WTC11 (cell line): Measurements from ENCODE around the gene NSL1. TPM values are rescaled to one million over a fixed set of nuclear protein-coding genes. Genes with fewer than 3 reads are reported as not detected.
"Not testable (repeated sequence)": the region's sequence is repeated elsewhere in the genome, so short reads cannot be mapped to it uniquely, and the experiment has no call there.

Experiments used
- ATAC-seq: fragments of 200-7000 bp; cut with Tn5 transposase; 2 replicates; pipeline ENCODE4 v1.10.0; 2021; ENCODE audit warnings: mild to moderate bottlenecking, moderate library complexity
- CTCF ChIA-PET: fragments of 300-600 bp; sonication (Branson Sonifier 250); formaldehyde crosslinking; loops from one replicate; lab custom pipeline; 2021; ENCODE audit warnings: antibody characterized with exemption; lab: Charles Lee
- POLR2A ChIA-PET: fragments of 350-600 bp; sonication (Branson Sonifier 250); formaldehyde crosslinking; loops from one replicate; lab custom pipeline; 2021; ENCODE audit warnings: antibody characterized with exemption; lab: Charles Lee
- DNase-seq: peaks from one replicate; pipeline ENCODE4 v3.0.0; 2021; ENCODE audit warnings: low spot score
- H3K27ac Mint-ChIP-seq: 2 replicates; pipeline ENCODE4 v1.8.0; 2021; ENCODE audit warnings: mixed read lengths
- H3K27me3 Mint-ChIP-seq: 2 replicates; pipeline ENCODE4 v1.8.0; 2021; ENCODE audit warnings: low read depth, mild to moderate bottlenecking, moderate library complexity, mixed read lengths
- H3K36me3 Mint-ChIP-seq: 2 replicates; pipeline ENCODE4 v1.8.0; 2021; ENCODE audit warnings: mixed read lengths
- H3K4me1 Mint-ChIP-seq: 2 replicates; pipeline ENCODE4 v1.8.0; 2022; ENCODE audit warnings: mixed read lengths
- H3K4me3 Mint-ChIP-seq: 2 replicates; pipeline ENCODE4 v1.8.0; 2021; ENCODE audit warnings: mild to moderate bottlenecking, moderate library complexity, mixed read lengths
- H3K9me3 Mint-ChIP-seq: 2 replicates; pipeline ENCODE4 v1.8.0; 2021; ENCODE audit warnings: mixed read lengths
- FOXP1 ChIP-seq: sonication (generic); formaldehyde crosslinking; IDR thresholded peaks from 2 replicates; pipeline ENCODE4 v1.8.0; 2022; ENCODE audit warnings: missing genetic modification reagents, mild to moderate bottlenecking, moderate library complexity, borderline replicate concordance
- GABPB1 ChIP-seq: sonication (generic); formaldehyde crosslinking; IDR thresholded peaks from 2 replicates; pipeline ENCODE4 v1.8.1; 2023; ENCODE audit warnings: mild to moderate bottlenecking, missing genetic modification reagents
- GRHL2 ChIP-seq: fragments of 250-450 bp; sonication (Bioruptor Pico); IDR thresholded peaks from 2 replicates; pipeline ENCODE4 v1.8.0; 2022; ENCODE audit warnings: mild to moderate bottlenecking, moderate library complexity; ENCODE audit not compliant: insufficient replicate concordance, severe bottlenecking
- GTF2I ChIP-seq: fragments of 250-450 bp; sonication (Bioruptor Pico); conservative IDR thresholded peaks from 2 replicates; pipeline ENCODE4 v1.4.0; 2021; ENCODE audit warnings: mild to moderate bottlenecking
- NR2C2 ChIP-seq: sonication (generic); formaldehyde crosslinking; IDR thresholded peaks from 2 replicates; pipeline ENCODE4 v1.8.0; 2022; ENCODE audit warnings: mild to moderate bottlenecking, missing genetic modification reagents
- NR3C1 ChIP-seq: sonication (generic); formaldehyde crosslinking; conservative IDR thresholded peaks from 2 replicates; pipeline ENCODE4 v1.8.1; 2023; ENCODE audit warnings: low read depth, mild to moderate bottlenecking, missing genetic modification reagents
- RORB ChIP-seq: fragments of 250-450 bp; sonication (Bioruptor Pico); IDR thresholded peaks from 2 replicates; pipeline ENCODE4 v1.9.0; 2021; ENCODE audit warnings: mild to moderate bottlenecking
- TEAD1 ChIP-seq: sonication (generic); formaldehyde crosslinking; IDR thresholded peaks from 2 replicates; pipeline ENCODE4 v1.8.0; 2022; ENCODE audit warnings: mild to moderate bottlenecking, missing genetic modification reagents
- ZNF138 ChIP-seq: sonication (generic); formaldehyde crosslinking; conservative IDR thresholded peaks from 2 replicates; pipeline ENCODE4 v1.8.1; 2022; ENCODE audit warnings: mild to moderate bottlenecking, moderate library complexity, missing genetic modification reagents
- total RNA-seq: library from RNA; stranded (reverse); gene quantifications from 3 replicates; pipeline ENCODE4 v1.2.3, GENCODE V29; 2021
- TF ChIP-seq, protein P1 (sequence below): fragments of 250-450 bp; sonication (Bioruptor Pico); conservative IDR thresholded peaks from 2 replicates; pipeline ENCODE4 v1.9.0; 2021; ENCODE audit warnings: mild to moderate bottlenecking
- TF ChIP-seq, protein P2 (sequence below): fragments of 200-600 bp; IDR thresholded peaks from 2 replicates; pipeline ENCODE4 v1.8.0; 2022; ENCODE audit warnings: antibody characterized with exemption
- TF ChIP-seq, protein P3 (sequence below): sonication (generic); formaldehyde crosslinking; IDR thresholded peaks from 2 replicates; pipeline ENCODE4 v1.8.0; 2022; ENCODE audit warnings: mild to moderate bottlenecking, missing genetic modification reagents
- TF ChIP-seq, protein P4 (sequence below): sonication (generic); formaldehyde crosslinking; IDR thresholded peaks from 2 replicates; pipeline ENCODE4 v1.8.0; 2022; ENCODE audit warnings: mild to moderate bottlenecking, missing genetic modification reagents
- TF ChIP-seq, protein P5 (sequence below): sonication (generic); formaldehyde crosslinking; IDR thresholded peaks from 2 replicates; pipeline ENCODE4 v1.8.1; 2022; ENCODE audit warnings: mild to moderate bottlenecking, missing genetic modification reagents, moderate library complexity, borderline replicate concordance
- TF ChIP-seq, protein P6 (sequence below): sonication (generic); formaldehyde crosslinking; IDR thresholded peaks from 2 replicates; pipeline ENCODE4 v1.8.1; 2023; ENCODE audit warnings: mild to moderate bottlenecking, missing genetic modification reagents, moderate library complexity

Gene NSL1
- total RNA-seq, 1 experiment from 2014 or later = 55.7 TPM

DNA sequence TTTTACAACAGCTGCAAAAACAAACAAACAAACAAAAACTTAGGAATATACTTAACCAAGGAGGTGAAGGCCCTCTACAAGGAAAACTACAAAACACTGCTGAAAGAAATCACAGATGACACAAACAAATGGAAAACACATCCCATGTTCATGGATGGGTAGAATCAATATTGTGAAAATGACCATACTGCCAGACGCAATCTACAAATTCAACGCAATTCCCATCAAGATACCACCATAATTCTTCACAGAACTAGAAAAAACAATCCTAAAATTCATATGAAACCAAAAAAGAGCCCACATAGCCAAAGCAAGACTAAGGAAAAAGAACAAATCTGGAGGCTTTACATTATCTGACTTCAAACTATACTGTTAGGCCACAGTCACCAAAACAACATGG is 24.8 kb downstream of the NSL1 start:
- ATAC-seq = not testable (repeated sequence)
- H3K36me3 Mint-ChIP-seq = peaks cover 50% of the 10 kb centered on the region

DNA sequence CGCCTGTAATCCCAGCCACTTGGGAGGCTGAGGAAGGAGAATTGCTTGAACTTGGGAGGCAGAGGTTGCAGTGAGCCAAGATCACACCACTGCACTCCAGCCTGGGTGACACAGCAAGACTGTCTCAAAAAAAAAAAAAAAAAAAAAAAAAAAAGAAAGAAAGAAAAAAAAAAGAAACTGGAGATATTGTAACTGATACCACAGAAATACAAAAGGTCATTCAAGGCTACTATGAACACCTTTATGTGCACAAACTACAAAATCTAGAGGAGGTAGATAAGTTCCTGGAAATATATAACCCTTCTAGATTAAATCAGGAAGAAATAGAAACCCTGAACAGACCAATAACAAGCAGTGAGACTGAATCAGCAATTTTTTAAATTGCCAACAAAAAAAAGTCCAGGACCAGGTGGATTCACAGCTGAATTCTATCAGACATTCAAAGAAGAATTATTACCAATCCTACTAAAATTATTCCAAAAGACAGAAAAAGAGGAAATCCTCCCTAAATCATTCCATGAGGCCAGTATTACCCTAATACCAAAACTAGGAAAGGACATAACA is 26.8 kb downstream of the NSL1 start:
- Mint-ChIP-seq H3K9me3 (peaks cover 31% of the 10 kb centered on the region), H3K27ac (0 out of 2 replicates have a peak overlapping the region, but pooled peaks have one; percentile 11), H3K36me3 (peaks cover 33% of the 10 kb centered on the region)
- H3K4me1 Mint-ChIP-seq, H3K27me3 Mint-ChIP-seq, POLR2A ChIA-PET, ATAC-seq, H3K4me3 Mint-ChIP-seq, DNase-seq: not testable (repeated sequence)
- CTCF ChIA-PET = interaction anchor here (5.9 kb wide), 1 partner anchor 15 kb away, joined by 33 read pairs; no protein-coding TSS in a partner anchor

More for the DNA sequence above, 24.8 kb downstream of the NSL1 start:
- H3K27ac Mint-ChIP-seq, POLR2A ChIA-PET, H3K27me3 Mint-ChIP-seq, H3K4me1 Mint-ChIP-seq, DNase-seq, H3K4me3 Mint-ChIP-seq: not testable (repeated sequence)
- H3K9me3 Mint-ChIP-seq = peaks cover 41% of the 10 kb centered on the region
- CTCF ChIA-PET = interaction anchor here (5.9 kb wide), 1 partner anchor 17 kb away, joined by 33 read pairs; no protein-coding TSS in a partner anchor

DNA sequence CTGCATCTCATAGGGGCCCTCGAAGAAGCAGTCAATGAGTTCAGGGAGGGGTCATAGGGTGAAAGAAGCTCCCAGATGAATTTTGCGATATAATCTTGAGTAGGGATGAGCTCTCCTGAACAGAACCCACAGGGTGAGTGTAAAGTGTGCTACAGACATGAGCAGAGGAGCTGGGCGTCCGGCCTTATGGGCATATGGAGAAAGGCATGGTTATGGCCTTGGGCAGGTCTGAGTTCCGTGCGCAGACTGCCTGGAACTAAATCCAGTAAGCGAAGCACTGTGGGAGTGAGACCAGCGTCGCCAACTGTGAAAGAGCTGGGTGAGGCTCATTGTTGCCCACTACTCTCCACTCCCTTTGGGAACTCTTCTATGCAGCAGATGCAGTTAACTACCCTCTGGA is 28.7 kb downstream of the NSL1 start:
- no peak for DNase-seq
- no peak for ATAC-seq
- ChIA-PET CTCF (interaction anchor here (0.7 to 5.9 kb wide), 3 partner anchors 13 to 98 kb away, joined by 3 to 33 read pairs (median 9); no protein-coding TSS in a partner anchor), POLR2A (no interaction called here)
- H3K4me1 Mint-ChIP-seq = 0 out of 2 replicates have a peak, but pooled peaks cover 10% of the 10 kb centered on the region
- TF ChIP-seq TEAD1 (no peak), NR3C1 (CRISPR knock-in tag) (no peak), GABPB1 (CRISPR knock-in tag) (no peak), ZNF138 (CRISPR knock-in tag) (no peak), GTF2I (CRISPR knock-in tag) (no peak)
- TF ChIP-seq, protein P1, sequence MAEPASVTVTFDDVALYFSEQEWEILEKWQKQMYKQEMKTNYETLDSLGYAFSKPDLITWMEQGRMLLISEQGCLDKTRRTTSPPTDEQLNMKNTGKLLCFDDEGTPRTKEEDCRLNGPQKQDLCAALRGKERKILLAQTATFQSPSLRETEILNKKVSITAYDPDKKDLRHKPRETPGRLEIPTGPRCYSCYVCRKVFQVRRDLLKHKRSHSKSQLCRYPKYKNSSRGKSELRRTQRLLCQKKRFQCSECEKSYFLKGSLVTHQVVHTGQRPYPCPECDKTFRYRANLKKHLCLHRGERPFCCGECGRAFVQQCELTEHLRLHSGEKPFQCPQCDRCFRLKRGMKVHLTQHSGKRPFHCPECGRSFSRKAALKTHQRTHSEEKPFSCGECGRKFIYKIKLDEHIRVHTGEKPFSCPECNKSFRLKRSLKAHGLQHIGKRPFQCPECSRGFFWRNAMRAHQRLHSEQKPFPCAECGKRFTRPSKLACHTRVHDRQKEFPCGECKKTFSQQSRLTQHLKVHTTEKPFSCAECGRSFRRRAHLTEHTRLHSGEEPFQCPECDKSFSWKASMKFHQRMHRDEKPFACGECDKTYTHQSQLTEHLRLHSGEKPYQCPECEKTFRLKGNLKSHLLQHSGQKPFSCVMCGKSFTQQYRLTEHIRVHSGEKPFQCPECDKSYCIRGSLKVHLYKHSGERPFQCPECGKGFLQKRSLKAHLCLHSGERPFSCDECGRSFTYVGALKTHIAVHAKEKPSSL (CRISPR knock-in tag) = no peak
- TF ChIP-seq, protein P2, sequence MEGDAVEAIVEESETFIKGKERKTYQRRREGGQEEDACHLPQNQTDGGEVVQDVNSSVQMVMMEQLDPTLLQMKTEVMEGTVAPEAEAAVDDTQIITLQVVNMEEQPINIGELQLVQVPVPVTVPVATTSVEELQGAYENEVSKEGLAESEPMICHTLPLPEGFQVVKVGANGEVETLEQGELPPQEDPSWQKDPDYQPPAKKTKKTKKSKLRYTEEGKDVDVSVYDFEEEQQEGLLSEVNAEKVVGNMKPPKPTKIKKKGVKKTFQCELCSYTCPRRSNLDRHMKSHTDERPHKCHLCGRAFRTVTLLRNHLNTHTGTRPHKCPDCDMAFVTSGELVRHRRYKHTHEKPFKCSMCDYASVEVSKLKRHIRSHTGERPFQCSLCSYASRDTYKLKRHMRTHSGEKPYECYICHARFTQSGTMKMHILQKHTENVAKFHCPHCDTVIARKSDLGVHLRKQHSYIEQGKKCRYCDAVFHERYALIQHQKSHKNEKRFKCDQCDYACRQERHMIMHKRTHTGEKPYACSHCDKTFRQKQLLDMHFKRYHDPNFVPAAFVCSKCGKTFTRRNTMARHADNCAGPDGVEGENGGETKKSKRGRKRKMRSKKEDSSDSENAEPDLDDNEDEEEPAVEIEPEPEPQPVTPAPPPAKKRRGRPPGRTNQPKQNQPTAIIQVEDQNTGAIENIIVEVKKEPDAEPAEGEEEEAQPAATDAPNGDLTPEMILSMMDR = no peak
- no peak overlapping the region for H3K27ac Mint-ChIP-seq
- peaks cover 17% of the 10 kb centered on the region for H3K9me3 Mint-ChIP-seq
- no peaks in the 10 kb centered on the region; the same call in 1 of the 2 replicates for H3K27me3 Mint-ChIP-seq
- H3K36me3 Mint-ChIP-seq = peaks cover 20% of the 10 kb centered on the region
- H3K4me3 Mint-ChIP-seq = no peak overlapping the region

DNA sequence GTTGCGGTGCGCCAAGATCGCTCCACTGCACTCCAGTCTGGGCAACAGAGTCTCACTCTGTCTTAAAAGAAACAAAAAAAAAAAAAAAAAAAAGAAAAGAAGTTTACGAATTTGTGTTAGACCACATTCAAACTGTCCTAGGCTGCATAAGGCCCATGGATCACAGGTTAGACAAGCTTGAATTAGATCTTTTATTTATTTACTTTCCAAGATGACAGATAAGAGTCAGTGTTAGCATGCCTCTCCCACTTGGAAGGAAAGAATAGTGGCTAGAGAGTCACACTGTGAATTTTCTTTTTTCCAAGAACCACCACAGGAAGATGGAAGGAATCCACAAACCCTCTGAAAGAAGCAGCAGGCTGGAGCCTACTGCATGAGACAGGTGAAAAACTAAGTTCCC is 29.3 kb downstream of the NSL1 start:
- ATAC-seq = no peak
- CTCF ChIA-PET = interaction anchor here (0.7 to 5.9 kb wide), 3 partner anchors 13 to 97 kb away, joined by 3 to 33 read pairs (median 9); no protein-coding TSS in a partner anchor
- Mint-ChIP-seq H3K4me3 (no peak overlapping the region), H3K27me3 (no peaks in the 10 kb centered on the region; the same call in 1 of the 2 replicates), H3K9me3 (peaks cover 11% of the 10 kb centered on the region), H3K36me3 (peaks cover 16% of the 10 kb centered on the region), H3K27ac (peak overlapping the region; percentile 30; the same call in 1 of the 2 replicates), H3K4me1 (0 out of 2 replicates have a peak, but pooled peaks cover 10% of the 10 kb centered on the region)
- no peak for DNase-seq
- POLR2A ChIA-PET = no interaction called here
- TF ChIP-seq, protein P3, sequence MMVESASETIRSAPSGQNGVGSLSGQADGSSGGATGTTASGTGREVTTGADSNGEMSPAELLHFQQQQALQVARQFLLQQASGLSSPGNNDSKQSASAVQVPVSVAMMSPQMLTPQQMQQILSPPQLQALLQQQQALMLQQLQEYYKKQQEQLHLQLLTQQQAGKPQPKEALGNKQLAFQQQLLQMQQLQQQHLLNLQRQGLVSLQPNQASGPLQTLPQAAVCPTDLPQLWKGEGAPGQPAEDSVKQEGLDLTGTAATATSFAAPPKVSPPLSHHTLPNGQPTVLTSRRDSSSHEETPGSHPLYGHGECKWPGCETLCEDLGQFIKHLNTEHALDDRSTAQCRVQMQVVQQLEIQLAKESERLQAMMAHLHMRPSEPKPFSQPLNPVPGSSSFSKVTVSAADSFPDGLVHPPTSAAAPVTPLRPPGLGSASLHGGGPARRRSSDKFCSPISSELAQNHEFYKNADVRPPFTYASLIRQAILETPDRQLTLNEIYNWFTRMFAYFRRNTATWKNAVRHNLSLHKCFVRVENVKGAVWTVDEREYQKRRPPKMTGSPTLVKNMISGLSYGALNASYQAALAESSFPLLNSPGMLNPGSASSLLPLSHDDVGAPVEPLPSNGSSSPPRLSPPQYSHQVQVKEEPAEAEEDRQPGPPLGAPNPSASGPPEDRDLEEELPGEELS (CRISPR knock-in tag) = no peak
- TF ChIP-seq RORB (no peak), GRHL2 (CRISPR knock-in tag) (no peak), NR2C2 (CRISPR knock-in tag) (no peak), FOXP1 (no peak)
- TF ChIP-seq, protein P4, sequence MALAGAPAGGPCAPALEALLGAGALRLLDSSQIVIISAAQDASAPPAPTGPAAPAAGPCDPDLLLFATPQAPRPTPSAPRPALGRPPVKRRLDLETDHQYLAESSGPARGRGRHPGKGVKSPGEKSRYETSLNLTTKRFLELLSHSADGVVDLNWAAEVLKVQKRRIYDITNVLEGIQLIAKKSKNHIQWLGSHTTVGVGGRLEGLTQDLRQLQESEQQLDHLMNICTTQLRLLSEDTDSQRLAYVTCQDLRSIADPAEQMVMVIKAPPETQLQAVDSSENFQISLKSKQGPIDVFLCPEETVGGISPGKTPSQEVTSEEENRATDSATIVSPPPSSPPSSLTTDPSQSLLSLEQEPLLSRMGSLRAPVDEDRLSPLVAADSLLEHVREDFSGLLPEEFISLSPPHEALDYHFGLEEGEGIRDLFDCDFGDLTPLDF (CRISPR knock-in tag) = no peak
- TF ChIP-seq, protein P5, sequence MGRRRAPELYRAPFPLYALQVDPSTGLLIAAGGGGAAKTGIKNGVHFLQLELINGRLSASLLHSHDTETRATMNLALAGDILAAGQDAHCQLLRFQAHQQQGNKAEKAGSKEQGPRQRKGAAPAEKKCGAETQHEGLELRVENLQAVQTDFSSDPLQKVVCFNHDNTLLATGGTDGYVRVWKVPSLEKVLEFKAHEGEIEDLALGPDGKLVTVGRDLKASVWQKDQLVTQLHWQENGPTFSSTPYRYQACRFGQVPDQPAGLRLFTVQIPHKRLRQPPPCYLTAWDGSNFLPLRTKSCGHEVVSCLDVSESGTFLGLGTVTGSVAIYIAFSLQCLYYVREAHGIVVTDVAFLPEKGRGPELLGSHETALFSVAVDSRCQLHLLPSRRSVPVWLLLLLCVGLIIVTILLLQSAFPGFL (CRISPR knock-in tag) = no peak
- TF ChIP-seq, protein P1 (CRISPR knock-in tag) = no peak
- TF ChIP-seq, protein P6, sequence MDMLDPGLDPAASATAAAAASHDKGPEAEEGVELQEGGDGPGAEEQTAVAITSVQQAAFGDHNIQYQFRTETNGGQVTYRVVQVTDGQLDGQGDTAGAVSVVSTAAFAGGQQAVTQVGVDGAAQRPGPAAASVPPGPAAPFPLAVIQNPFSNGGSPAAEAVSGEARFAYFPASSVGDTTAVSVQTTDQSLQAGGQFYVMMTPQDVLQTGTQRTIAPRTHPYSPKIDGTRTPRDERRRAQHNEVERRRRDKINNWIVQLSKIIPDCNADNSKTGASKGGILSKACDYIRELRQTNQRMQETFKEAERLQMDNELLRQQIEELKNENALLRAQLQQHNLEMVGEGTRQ (CRISPR knock-in tag) = no peak
